Measurements from ENCODE around the gene ZDHHC23.

The ZDHHC23 gene, protein sequence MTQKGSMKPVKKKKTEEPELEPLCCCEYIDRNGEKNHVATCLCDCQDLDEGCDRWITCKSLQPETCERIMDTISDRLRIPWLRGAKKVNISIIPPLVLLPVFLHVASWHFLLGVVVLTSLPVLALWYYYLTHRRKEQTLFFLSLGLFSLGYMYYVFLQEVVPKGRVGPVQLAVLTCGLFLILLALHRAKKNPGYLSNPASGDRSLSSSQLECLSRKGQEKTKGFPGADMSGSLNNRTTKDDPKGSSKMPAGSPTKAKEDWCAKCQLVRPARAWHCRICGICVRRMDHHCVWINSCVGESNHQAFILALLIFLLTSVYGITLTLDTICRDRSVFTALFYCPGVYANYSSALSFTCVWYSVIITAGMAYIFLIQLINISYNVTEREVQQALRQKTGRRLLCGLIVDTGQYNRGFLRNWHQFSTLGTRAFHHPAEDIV

DNA sequence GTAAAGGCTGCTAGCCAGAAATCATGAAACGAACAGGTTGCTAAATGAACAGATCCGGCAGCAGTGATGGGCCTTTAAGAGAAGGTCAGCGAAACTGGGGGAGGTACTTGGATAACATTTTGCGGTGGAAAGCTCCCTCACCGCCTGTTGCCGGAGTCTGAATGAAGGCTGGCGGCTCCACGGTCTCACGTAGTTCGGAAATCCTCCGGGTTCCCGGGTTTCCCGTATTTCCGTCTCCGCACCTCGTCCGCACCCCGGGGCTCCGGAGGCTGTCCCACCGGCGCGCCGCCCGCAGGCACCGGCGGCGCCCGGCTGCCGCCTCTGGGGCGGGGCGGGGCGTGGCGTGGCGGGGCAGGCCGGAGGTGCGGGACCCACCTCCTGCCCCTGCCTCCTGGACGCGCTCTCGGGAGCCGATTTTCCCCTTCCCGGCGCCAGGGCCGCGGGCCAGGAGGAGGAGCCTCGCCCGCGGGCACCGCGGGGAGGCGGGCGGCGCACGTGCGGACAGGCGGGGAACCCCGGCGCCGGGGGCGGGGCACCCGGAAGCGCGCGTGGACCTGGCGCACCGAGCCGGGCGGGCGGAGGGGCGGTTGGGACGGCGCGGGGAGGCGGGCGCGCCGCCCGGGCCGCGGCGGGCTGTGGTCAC, at the start of gene ZDHHC23:
Gene ZDHHC23, plus strand, starts transcription at position 642 of the 643 bp plus-strand sequence. CDS start 790 bp downstream, outside the sequence.
- DNase-seq (ENCODE audit: low spot score), result peak; percentile 42

DNA sequence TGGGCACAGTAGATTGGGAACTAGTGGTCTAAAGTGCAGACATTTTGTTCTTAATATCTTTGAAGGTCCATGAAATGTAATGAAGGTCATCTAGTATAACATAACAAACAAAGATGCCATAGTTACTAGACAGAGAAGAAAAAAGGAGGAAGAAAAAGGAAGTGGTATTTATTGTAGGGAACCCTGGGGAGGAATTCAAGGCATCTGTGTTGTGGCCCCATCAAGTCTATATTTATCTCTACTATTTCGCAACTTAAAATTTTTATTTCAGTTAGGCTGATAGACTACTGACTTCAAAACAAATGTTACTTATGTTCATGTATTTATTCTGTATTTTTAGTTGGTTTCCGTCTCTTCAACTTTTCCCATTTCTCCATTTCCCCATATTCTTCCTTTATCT, 48.9 kb upstream of the ZDHHC23 start:
- DNase-seq (ENCODE audit: low spot score), result no peak

DNA sequence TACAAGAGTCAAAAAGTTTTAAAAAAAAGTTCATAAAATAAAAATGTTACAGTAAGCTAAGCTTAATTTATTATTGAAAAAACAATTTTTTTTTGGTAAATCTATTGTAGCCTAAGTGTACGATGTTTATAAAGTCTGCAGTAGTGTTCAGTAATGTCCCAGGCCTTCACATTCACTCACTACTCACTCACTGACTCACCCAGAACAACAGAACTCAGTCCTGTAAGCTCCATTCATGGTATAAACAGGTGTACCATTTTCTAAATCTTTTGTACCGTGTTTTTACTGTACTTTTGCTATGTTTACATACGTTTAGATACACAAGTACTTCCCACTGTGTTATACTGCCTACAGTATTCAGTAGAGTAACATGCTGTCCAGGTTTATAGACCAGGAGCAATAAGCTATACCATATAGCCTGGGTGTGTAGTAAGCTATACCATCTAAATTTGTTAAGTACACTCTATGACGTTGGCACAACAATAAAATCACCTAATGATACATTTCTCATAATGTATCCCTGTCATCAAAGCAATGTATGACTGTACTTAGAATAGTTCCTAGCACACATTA, 41.2 kb upstream of the ZDHHC23 start:
- no peak for DNase-seq (ENCODE audit: low spot score)

DNA sequence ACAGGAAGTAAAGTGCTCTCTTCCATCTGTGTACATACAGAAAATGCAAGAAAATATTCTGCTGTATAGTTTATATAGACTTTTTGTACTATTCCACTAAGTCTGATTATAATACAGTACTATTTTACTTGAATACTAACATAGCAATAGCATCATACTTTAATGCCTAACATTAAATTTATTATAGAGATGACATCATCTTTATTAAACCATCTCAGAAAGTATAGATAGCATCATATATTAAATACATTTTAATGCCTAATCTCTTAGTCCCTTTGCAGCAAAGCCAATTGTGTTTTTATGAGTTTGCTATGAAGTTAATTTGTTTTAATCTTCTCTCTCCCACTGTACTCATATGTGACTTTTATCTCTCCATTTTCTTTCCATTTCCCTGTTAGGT, 39.7 kb upstream of the ZDHHC23 start:
- no peak for DNase-seq (ENCODE audit: low spot score)

DNA sequence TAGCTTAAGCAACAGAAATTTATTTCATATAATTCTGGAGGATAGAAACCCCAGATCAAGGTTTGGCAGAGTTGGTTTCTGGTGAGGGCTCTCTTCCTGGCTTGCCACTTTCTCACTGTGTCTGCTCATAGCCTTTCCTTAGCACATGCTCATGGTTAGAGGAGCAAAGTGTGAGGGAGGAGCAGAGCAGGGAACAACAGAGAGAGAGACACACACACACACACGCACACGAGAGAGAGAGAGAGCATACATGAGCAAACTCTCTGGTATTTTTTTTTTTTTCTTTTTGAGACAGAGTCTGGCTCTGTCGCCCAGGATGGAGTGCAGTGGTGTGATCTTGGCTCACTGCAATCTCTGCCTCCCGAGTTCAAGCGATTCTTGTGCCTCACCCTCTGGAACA, 36.8 kb upstream of the ZDHHC23 start:
- no peak for DNase-seq (ENCODE audit: low spot score)

DNA sequence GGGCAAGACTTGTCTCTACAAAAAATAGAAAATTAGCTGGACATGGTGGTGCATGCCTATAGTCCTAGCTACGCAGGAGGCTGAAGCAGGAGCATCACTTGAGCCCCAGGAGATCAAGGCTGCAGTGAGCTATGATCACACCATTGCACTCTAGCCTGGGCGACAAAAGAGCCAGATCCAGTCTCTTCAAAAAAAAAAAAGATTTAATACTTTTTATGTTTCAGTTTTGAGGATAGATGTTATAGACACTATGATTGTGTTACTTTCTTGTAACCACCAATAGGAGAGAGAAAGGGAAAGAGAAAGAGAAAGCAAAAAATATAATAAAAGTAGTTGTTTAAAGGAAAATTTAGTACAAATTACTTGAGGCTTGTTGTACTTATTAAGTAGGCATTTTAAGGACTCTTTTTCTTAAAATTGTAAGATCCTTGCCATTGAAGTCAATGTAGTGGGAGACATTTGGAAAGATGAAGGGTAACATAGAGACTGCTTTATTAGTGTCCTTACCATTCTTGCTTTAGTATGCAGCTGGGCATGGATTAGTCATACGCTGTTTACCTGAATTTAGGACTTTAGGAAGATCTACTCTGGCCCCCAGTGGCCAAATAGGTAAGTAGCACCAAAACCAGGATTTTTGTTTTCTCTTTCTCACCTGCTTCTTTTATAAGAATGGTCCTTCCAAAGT, 35.1 kb upstream of the ZDHHC23 start:
- DNase-seq (ENCODE audit: low spot score), result peak; percentile 51

DNA sequence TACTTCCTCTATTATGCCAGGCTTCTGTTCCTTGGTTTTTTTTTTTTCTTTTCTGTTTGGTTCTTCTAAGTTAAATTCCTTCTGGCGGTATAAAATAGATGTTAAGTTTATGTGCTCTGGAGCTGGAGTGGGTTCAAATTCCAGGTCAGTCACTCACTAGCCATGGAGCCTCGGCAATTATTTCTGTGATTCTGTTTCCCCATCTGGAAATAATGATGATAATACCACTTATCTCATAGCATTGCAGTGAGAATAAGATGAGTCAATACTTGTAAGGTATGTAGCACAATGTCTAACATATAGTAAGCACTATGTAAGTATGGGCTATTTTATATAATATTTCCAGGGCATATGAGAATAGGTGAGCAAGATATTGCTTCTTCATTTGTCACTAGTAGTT, 33.2 kb upstream of the ZDHHC23 start:
- DNase-seq (ENCODE audit: low spot score), result no peak

DNA sequence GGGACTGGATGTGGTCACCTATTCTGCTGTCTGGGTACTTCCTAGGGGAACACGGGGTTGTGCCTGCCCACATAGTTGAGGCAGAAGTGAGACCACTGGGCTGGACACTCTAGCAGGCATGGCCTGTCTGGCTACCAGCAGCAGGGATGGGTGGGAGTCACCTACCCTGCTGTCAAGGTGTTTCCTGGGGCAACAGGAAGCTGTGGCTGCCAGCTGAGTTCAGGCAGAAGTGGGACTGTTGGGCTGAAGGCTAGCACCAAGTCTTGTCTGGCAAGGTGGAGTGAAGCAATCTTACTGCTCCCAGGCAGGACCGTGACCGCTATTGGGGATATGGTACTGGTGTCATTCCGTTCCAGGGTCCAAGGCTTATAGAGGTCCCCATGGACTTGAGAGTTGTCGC, 20.3 kb upstream of the ZDHHC23 start:
- no peak for DNase-seq (ENCODE audit: low spot score)

DNA sequence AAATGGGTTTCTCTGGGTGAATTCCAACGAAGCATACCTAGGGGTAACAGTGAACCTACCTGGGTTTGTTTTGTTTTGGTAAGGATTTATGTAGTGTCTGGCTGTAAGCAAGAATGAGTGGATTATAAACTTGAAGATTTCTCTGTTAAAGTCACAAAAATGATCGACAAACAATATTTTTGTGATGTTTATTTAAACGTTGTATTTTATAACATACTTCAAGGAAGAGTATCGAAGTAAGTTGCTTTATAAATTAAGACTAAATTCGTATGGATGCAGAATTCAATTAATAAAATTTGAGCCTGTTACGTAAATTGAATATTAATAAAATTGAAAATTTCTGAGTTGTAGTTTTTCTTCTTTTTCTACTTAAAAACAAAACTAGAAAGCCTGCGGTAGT, 982 bp upstream of the ZDHHC23 start:
- DNase-seq (ENCODE audit: low spot score), result no peak

DNA sequence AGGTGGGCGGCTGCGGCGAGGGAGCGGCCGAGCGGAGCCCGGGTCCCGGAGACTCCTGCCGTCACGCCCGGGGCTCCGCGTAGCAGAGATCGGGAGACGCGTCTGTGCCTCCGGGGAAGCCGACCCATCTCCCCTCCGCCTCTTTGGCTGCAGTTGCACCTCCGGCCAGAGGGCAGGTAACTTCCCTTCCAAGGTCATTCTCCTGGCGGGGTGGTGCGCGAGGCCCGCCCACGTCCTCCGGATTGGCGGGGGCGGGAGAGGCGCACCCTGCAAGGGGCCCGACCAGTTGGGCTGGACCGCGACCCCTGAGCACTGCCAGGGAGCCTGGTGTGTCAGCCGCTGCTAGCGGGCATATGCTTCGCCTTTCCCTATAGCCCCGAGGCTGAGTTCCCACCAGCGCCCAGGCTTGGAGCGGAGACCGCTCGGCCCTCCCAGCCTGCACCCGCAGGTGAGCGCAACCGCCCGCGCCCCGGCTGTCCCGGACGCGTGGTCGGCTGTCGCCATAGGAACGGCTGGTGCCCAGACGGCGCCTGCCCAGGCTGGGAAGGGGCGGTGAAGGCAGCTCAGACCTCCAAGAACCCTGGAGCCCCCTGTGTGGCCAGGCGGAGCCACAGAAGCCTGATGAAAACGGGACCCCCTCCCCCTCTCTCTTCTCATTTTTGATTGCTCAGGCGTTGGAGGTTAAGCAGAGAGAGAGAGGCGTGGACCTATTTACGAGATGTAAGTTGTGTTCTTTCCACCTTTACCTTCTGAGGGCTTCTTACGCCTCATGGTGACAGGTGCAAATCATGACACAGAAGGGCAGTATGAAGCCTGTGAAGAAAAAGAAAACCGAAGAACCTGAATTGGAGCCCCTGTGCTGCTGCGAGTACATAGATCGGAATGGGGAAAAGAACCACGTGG, 453 bp downstream of the ZDHHC23 start:
- no peak for DNase-seq (ENCODE audit: low spot score)

DNA sequence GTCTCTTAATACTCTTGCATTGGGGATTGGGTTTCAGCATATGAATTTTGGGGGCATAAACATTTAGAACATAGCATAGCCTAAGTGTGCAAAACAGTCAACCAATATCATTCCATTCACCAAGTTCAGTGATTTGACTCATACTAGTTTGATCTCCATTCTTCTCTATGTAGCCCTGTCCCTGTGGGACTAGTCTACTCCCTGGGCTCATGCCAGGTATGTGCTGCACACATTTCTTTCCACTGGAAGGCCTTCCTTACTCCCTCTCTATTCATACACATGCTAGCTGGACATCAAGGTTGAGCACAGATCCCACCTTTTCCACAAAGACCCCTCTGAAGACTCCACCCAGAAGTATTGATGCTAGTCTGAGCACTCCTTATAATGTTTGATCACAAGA, 5.1 kb downstream of the ZDHHC23 start:
- no peak for DNase-seq (ENCODE audit: low spot score)

DNA sequence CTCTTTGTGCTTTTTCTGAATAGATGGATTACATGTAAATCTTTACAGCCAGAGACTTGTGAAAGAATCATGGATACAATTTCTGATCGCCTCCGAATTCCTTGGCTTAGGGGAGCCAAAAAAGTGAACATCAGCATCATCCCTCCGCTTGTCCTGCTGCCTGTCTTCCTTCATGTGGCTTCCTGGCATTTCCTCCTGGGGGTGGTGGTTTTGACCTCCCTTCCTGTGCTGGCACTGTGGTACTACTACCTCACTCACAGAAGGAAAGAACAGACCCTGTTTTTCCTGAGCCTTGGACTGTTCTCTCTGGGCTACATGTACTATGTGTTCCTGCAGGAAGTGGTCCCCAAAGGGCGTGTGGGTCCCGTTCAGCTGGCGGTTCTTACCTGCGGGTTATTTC, 5.9 kb downstream of the ZDHHC23 start:
- DNase-seq (ENCODE audit: low spot score), result no peak

DNA sequence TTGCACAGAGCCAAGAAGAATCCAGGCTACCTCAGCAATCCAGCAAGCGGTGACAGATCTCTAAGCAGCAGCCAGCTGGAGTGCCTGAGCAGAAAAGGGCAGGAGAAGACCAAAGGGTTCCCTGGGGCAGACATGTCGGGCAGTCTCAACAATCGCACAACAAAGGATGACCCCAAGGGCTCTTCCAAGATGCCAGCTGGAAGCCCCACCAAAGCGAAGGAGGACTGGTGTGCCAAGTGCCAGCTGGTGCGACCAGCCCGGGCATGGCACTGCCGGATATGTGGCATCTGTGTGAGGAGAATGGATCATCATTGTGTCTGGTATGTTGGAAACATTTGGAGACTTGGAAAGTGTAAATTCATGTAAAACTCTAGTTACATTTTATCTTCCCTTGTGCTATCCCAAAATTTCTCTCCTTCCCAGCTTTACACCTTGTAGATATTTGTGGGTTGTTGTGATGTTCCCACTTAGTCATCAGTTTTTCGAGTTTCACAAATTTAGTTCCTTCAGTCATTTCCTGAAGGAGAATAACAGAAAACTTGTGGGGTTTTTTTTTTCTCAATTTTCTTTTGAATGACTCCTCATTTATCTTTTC, 6.4 kb downstream of the ZDHHC23 start:
- no peak for DNase-seq (ENCODE audit: low spot score)

DNA sequence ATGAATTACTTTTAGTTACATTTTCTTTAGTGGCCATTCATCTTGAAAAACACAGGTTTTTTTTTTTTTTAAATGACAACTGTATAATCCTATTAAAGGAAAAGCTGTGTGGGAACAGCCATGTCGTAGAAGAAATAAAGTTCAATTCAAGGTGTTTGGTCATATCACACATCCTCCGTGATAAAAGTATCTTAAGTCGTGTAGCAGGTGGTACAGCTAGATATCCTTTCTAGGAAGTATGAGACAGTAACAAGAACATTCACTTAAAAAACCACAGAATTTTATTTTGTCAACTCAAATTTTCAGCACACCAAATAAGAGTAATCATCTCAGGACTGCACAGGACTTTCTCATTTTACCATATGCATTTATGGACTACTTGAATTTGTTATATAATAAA, 16.1 kb downstream of the ZDHHC23 start:
- no peak for DNase-seq (ENCODE audit: low spot score)

DNA sequence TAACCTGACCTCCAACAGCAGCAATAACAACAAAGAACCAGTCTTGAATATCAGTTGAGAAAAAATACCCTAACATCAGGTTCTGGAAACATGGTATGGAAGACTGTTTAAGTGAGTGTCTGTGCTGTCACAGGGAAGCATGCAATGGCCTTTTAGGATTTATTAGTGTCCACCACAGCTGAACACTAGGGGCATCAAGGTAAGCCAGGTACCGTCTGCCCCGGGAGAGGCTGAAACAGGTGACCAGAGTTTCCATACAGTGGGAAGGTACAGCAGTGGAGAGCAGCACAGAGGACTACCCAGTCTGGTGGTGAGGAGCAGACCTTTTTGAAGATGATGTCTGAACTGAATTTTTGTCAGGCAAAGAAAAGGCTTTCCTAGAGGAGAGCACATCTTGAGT, 18.4 kb downstream of the ZDHHC23 start:
- DNase-seq (ENCODE audit: low spot score), result no peak

DNA sequence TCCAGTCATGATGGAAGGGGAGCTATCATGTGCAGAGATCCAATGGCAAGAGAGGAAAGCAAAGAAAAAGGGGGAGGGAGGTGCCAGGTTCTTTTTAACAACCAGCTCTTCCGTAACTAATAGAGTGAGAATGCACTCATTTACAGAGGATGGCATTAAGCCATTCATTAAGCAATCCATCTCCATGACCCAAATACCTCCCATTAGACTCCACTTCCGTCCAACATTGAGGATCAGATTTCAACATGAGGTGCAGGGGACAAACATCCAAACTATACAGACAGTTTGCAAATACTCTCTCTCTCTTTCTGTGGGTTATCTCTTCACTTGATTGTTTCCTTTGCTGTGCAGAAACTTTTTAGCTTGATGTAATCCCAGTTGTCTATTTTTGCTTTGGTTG, 21.2 kb downstream of the ZDHHC23 start:
- no peak for DNase-seq (ENCODE audit: low spot score)

DNA sequence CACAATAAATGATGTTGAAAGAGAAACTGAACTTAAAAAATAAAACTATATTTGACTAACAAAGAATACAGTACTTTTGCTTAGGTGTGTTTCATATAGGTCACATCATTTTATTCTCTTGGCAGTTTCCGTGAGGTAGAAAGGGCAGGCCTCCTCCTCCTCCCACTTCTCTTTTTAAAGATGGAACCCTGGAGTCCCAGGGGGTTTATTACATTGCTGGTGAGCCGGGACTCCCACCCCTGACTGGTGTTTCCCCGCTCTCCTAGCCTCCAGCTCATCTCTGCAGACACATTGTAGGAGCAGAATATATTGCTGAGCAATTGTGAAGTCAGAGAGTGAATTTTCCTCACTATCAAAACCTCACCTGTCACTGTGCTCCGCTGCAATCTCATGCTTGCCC, 30.0 kb downstream of the ZDHHC23 start:
- no peak for DNase-seq (ENCODE audit: low spot score)

DNA sequence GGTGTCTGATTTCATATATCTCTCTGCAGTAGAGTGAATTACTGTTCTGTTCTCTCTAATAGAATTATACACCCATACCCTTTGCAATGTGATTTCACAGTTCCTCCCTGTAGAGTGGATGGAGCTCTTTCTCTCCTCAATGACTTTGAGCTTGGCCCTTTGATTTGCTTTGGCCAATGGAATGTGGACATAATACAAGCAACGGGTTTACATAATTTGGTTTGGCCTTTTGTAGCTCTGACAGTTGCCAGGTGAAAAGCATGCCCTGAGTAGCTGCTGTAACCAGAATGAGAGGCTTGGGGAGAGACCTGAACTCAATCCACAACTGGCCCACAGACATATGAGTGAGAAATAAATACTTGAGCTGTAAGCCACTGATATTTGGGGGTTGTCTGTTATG, 32.1 kb downstream of the ZDHHC23 start:
- no peak for DNase-seq (ENCODE audit: low spot score)

DNA sequence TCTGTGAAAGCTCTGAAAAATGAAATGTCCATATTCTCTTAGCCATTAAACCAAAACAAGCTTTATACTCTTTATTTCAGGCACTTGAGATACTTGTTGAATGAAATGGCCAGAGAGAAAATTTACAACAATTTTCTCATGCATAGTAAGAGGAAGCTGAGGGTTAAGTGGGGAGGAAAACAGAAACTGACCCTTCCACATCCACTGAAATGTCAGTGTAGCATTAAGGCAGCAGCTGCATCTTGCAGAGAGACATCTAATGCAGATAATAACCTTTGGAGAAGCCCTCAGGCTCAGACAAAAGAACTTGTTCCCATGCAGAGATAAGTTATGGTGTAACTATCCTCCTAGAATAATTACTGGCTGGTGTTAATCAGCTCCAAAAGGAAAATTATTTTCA, 34.0 kb downstream of the ZDHHC23 start:
- DNase-seq (ENCODE audit: low spot score), result no peak

DNA sequence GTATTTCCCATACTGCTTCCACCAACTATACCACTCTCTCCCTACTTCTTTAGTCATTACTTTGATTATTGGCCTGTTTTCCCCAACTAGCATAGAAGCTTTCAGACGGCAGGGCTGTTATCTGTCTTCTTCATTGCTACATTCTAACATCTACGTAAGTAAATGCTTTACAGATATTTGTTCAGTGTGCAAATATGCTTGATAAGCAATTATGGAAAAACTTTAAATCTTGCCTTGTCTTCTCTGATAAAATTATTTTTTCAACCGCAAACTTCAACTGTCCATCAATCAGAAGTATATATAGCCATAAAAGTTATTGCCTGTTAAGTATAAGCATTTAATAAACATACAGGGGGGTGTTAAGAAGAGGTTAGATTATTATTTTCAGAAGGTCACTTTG, 35.7 kb downstream of the ZDHHC23 start:
- no peak for DNase-seq (ENCODE audit: low spot score)

DNA sequence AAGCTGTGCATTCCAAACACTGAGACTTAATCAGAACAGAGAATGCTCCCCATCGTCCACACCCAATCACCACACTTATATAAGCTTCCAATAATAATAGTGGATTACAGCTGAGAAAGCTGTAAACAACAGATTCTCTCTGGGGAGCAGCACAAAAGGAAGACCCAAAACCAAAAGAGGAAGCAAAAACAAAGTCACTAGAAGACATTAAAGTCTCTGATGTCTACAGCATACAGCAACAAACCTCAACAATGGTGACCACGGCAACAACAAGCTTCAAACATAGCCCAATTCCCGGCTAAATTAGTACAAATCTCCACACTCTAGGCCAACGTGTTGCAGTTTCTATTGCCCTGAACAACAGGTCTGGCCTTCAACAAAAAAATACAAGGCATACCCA, 37.7 kb downstream of the ZDHHC23 start:
- DNase-seq (ENCODE audit: low spot score), result no peak
